Body of pancreas (tissue), 4 donors: ENCODE results near the gene ATG3. TPM values are rescaled to one million over a fixed set of nuclear protein-coding genes. Genes with fewer than 3 reads are reported as not detected.

Experiments used
- ATAC-seq: fragments of 150-250 bp; one replicate; pipeline ENCODE4 v1.9.1; 2016
- DNase-seq, 4 donors: peaks; one replicate each; pipeline ENCODE4 v3.0.0-alpha.2; 2019
- H3K27ac ChIP-seq, 4 donors: fragments of 200-600 bp; sonication (generic); 1 replicate in 3 of 4; 2 replicates in 1 of 4; pipeline versions ENCODE4 v1.5.1 to v1.6.1; 2016 to 2019; ENCODE audit warnings: mild to moderate bottlenecking in 1 of 4, mixed read lengths in 1 of 4, moderate library complexity in 1 of 4
- H3K27me3 ChIP-seq, 2 donors: fragments of 200-600 bp; sonication (generic); one replicate each; pipeline ENCODE4 v1.6.0; 2016; ENCODE audit warnings: mild to moderate bottlenecking in 1 of 2
- H3K36me3 ChIP-seq, 2 donors: fragments of 200-600 bp; sonication (generic); replicated peaks in 1 of 2; 2 replicates each; pipeline ENCODE4 v1.5.1; 2016; ENCODE audit warnings: low read depth in 2 of 2; ENCODE audit not compliant: insufficient read depth in 1 of 2
- H3K4me1 ChIP-seq: fragments of 200-600 bp; sonication (generic); one replicate; pipeline ENCODE4 v1.6.0; 2016
- H3K4me3 ChIP-seq, 2 donors: fragments of 200-600 bp; sonication (generic); 1 replicate in 1 of 2; 2 replicates in 1 of 2; pipeline ENCODE4 v1.5.1; 2016 to 2019
- H3K9me3 ChIP-seq, 3 donors: fragments of 200-600 bp; sonication (generic); 1 replicate in 2 of 3; 2 replicates in 1 of 3; pipeline ENCODE4 v1.5.1; 2016
- POLR2A ChIP-seq, 3 donors: fragments of 450-650 bp; IDR thresholded peaks; one replicate each; pipeline ENCODE4 v1.6.1; 2016; ENCODE audit warnings: antibody characterized with exemption in 3 of 3, mild to moderate bottlenecking in 2 of 3
- WGBS, 2 donors: methylation state at CpG; one replicate each; pipeline ENCODE4 v1.1.5; 2017; 5-methylcytosine and 5-hydroxymethylcytosine counted together
- intact Hi-C: fragments of 100-400 bp; cut with DNase I; formaldehyde crosslinking; loops from one replicate; pipeline ENCODE4 v1.15.1; 2023
- total RNA-seq, 2 donors: library from RNA; depleted of rRNA; stranded (reverse); fragments of >200 nt; gene quantifications; one replicate each; pipeline ENCODE4 v1.1.0, GENCODE V29; 2016
- TF ChIP-seq, protein P1 (sequence below), 7 experiments: fragments of 450-650 bp in 4 of 7; fragments of 200-600 bp in 3 of 7; sonication (generic) in 3 of 7; IDR thresholded peaks; one replicate each; pipeline ENCODE4 v1.5.1; 2016 to 2019; ENCODE audit warnings: antibody characterized with exemption in 7 of 7

Gene ATG3
- total RNA-seq, 2 donors from 2014 or later, result 27.8 to 41.2 TPM

DNA sequence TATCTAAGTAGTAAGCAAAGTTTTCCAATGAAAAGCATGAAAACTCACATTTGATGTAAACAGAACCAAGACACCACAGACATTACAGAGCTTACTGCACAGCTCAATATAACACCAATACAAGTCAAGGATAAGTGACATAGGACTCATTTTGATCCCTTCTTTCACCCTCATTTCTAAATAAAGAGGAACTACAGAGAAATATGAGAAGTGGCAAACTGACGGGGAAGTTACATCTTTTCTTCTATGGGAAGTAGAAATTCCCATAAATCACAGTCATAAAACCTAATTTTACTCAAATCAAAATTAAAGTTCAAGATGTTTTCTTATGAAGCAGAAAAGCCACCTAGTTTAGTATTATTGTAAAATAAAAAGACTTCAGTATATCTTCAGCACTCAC is 3.8 kb downstream of the ATG3 start:
- intact Hi-C loops, result no loop called here
- 71 to 91% methylated on average over 1 of the region's 1 CpG for WGBS, 2 donors

DNA sequence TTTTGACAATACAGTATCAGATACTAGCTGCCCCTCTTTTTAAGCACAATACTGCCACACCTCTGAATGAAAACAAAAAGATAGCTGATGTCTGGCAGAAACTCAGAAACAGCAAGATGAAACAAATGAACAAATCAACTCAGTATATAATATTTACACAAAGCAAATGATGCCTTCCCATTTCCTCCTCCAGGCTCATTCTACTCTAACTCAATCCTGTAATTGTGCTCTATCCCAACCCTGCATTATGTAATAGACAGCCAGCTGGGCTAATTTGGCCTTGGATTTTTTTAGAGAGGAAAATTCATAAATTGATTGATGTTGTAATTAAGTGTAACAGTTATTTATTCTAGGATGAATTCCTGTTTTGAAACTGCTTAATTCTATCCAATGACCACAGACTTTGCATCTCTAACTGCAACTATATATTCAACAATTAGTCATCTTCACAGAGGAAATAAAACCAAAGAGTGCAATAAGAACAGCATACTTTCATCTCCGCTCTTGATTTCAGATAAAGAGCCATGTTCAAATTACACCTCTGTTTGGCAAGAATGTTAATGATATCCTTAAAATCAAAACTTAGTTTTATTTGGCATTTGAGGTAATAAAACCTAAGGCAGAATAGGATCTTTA is 6.1 kb downstream of the ATG3 start:
- no peaks in the 10 kb centered on the region for H3K36me3 ChIP-seq
- H3K4me3 ChIP-seq, result no peak overlapping the region
- TF ChIP-seq, protein P1, sequence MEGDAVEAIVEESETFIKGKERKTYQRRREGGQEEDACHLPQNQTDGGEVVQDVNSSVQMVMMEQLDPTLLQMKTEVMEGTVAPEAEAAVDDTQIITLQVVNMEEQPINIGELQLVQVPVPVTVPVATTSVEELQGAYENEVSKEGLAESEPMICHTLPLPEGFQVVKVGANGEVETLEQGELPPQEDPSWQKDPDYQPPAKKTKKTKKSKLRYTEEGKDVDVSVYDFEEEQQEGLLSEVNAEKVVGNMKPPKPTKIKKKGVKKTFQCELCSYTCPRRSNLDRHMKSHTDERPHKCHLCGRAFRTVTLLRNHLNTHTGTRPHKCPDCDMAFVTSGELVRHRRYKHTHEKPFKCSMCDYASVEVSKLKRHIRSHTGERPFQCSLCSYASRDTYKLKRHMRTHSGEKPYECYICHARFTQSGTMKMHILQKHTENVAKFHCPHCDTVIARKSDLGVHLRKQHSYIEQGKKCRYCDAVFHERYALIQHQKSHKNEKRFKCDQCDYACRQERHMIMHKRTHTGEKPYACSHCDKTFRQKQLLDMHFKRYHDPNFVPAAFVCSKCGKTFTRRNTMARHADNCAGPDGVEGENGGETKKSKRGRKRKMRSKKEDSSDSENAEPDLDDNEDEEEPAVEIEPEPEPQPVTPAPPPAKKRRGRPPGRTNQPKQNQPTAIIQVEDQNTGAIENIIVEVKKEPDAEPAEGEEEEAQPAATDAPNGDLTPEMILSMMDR (IDR thresholded peaks at IDR 0.05), result no peak
- TF ChIP-seq POLR2A (IDR thresholded peaks at IDR 0.05), result no peak
- ATAC-seq (peak; percentile 47), DNase-seq (no peak)
- 78 to 81% methylated on average over 1 of the region's 1 CpG for WGBS, 2 donors
- H3K27me3 ChIP-seq, result no peaks in the 10 kb centered on the region
- intact Hi-C loops, result no loop called here
- H3K9me3 ChIP-seq, result no peaks in the 10 kb centered on the region
- H3K4me1 ChIP-seq, result peaks cover 24% of the 10 kb centered on the region
- peak overlapping the region in 1 of 4 donors; percentile 41 for H3K27ac ChIP-seq

More for the DNA sequence above, 3.8 kb downstream of the ATG3 start:
- Histone ChIP-seq H3K9me3 (no peaks in the 10 kb centered on the region), H3K4me3 (no peak overlapping the region), H3K27ac (peak overlapping the region in 1 of 4 donors; percentile 11), H3K36me3 (no peaks in the 10 kb centered on the region), H3K27me3 (no peaks in the 10 kb centered on the region), H3K4me1 (peaks cover 24% of the 10 kb centered on the region)
- no peak for TF ChIP-seq POLR2A (IDR thresholded peaks at IDR 0.05)
- TF ChIP-seq, protein P1 (IDR thresholded peaks at IDR 0.05), result no peak
- DNase-seq (no peak), ATAC-seq (no peak)

DNA sequence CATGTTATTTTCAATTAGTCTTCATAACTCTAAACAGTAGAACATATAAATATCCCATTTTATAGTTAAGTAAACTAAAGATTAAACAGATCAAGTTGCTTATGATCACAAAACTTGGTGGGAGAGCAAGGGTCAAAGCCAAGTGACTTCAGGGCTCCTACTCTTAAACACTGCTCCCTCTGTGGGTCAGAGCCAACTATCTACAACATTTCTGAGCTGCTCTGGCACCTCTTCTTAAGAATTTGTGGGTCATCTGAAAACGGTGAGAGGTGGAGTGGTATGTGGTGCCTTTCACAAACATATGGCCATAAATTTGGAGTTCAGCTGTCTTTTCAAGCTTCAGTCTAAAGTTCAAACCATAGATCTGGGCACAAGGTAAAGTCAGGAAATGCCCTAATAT is 10.9 kb downstream of the ATG3 start:
- intact Hi-C loops, result no loop called here
- DNase-seq (no peak), ATAC-seq (no peak)
- Histone ChIP-seq H3K9me3 (no peaks in the 10 kb centered on the region), H3K27me3 (no peaks in the 10 kb centered on the region), H3K4me3 (no peak overlapping the region), H3K36me3 (peaks cover 0 to 24% of the 10 kb centered on the region in 2 donors), H3K4me1 (peaks cover 9% of the 10 kb centered on the region), H3K27ac (no peak overlapping the region)
- WGBS, 2 donors, result 18 to 22% methylated on average over 1 of the region's 1 CpG
- no peak for TF ChIP-seq POLR2A (IDR thresholded peaks at IDR 0.05)
- TF ChIP-seq, protein P1 (IDR thresholded peaks at IDR 0.05), result no peak

DNA sequence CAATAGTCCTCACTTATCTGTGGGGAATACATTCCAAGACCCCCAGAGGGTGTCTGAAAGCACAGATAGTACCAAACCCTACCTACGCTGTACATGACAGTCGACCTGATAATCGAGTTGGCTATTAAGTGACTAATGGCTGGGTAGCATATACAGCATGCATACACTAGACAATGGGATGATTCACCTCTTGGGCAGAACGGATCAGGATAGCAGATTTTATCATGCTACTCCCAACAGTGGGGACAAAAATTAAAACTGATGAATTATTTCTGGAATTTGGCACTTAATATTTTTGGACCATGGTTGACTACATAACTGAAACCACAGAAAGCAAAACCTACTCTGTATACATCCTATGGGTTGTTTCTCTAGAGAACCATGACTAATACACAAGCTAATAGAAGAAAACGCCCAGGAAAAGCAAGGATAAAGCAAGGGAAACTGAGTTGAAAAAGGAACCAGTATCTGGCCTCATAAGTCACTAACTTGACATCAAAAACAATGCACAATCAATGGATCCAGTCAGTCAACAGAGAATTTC is 15.5 kb downstream of the ATG3 start:
- no peak for DNase-seq
- no peak for TF ChIP-seq POLR2A (IDR thresholded peaks at IDR 0.05)
- TF ChIP-seq, protein P1 (IDR thresholded peaks at IDR 0.05), result no peak
- 86 to 89% methylated on average over 5 of the region's 5 CpGs for WGBS, 2 donors
- Histone ChIP-seq H3K27me3 (no peaks in the 10 kb centered on the region), H3K36me3 (peaks cover 0 to 25% of the 10 kb centered on the region in 2 donors), H3K9me3 (no peaks in the 10 kb centered on the region), H3K4me1 (no peaks in the 10 kb centered on the region), H3K4me3 (no peak overlapping the region), H3K27ac (no peak overlapping the region)
- ATAC-seq, result no peak
- intact Hi-C loops, result no loop called here
